IMR-90 (cell line): ENCODE results near the gene ST6GALNAC4. TPM values are rescaled to one million over a fixed set of nuclear protein-coding genes. Genes with fewer than 3 reads are reported as not detected.

Experiments used
- ATAC-seq: fragments of 200-7000 bp; cut with Tn5 transposase; 2 replicates; pipeline ENCODE4 v1.9.1; 2020; ENCODE audit warnings: low read depth, mild to moderate bottlenecking, moderate library complexity
- BruUV-seq: library from RNA; stranded (reverse); fragments of 400-500 nt; replicated peaks from 2 replicates; lab custom pipeline; 2021; lab: Mats Ljungman, UMichigan
- CTCF ChIA-PET: fragments of 300-600 bp; formaldehyde crosslinking; extraction: SDS; loops from one replicate; lab custom pipeline; 2021; ENCODE audit warnings: antibody characterized with exemption; lab: Yijun Ruan, JAX
- POLR2A ChIA-PET: fragments of 300-600 bp; sonication (Branson Sonifier 250); formaldehyde crosslinking; loops from one replicate; lab custom pipeline; 2022; ENCODE audit warnings: antibody characterized with exemption; ENCODE audit not compliant: unreplicated experiment; lab: Charles Lee
- DNase-seq: peaks from one replicate; pipeline ENCODE4 v3.0.0; 2013
- H2AFZ ChIP-seq: replicated peaks from 2 replicates; pipeline ENCODE3; 2013; ENCODE audit warnings: low read length, mild to moderate bottlenecking; ENCODE audit not compliant: poor library complexity
- H2AK5ac ChIP-seq: 2 replicates; pipeline ENCODE4 v1.6.1; 2013; ENCODE audit warnings: low read depth, low read length, inconsistent platforms
- H2AK9ac ChIP-seq: replicated peaks from 2 replicates; pipeline ENCODE3; 2013; ENCODE audit warnings: mild to moderate bottlenecking, low read depth, low read length, moderate library complexity; ENCODE audit not compliant: poor library complexity
- H2BK120ac ChIP-seq: 2 replicates; pipeline ENCODE4 v1.6.1; 2013; ENCODE audit warnings: low read depth, low read length, inconsistent platforms
- H2BK15ac ChIP-seq: 3 replicates; pipeline ENCODE4 v1.6.1; 2013; ENCODE audit warnings: low read depth, low read length, inconsistent platforms
- H2BK20ac ChIP-seq: 2 replicates; pipeline ENCODE4 v1.6.1; 2013; ENCODE audit warnings: low read depth, mild to moderate bottlenecking, inconsistent platforms, low read length, moderate library complexity
- H2BK5ac ChIP-seq: 2 replicates; pipeline ENCODE4 v1.6.1; 2013; ENCODE audit warnings: mild to moderate bottlenecking, low read depth, low read length, inconsistent platforms; ENCODE audit not compliant: poor library complexity, severe bottlenecking
- H3K14ac ChIP-seq: replicated peaks from 2 replicates; pipeline ENCODE4 v1.6.1; 2013; ENCODE audit warnings: low read depth, low read length, inconsistent platforms
- H3K18ac ChIP-seq: 2 replicates; pipeline ENCODE4 v1.6.1; 2013; ENCODE audit warnings: low read depth, low read length, control low read depth
- H3K23ac ChIP-seq: 2 replicates; pipeline ENCODE4 v1.6.1; 2013; ENCODE audit warnings: low read depth, low read length, inconsistent platforms
- H3K27ac ChIP-seq: 2 replicates; pipeline ENCODE4 v1.5.1; 2013; ENCODE audit warnings: mild to moderate bottlenecking, control low read depth, low read length; ENCODE audit not compliant: insufficient read depth
- H3K27me3 ChIP-seq: 2 replicates; pipeline ENCODE4 v1.6.1; 2013; ENCODE audit warnings: low read length; ENCODE audit not compliant: control insufficient read depth, insufficient read depth
- H3K36me3 ChIP-seq: 2 replicates; pipeline ENCODE4 v1.6.1; 2013; ENCODE audit warnings: low read length, mixed read lengths; ENCODE audit not compliant: control insufficient read depth, insufficient read depth
- H3K4ac ChIP-seq: 2 replicates; pipeline ENCODE4 v1.6.1; 2013; ENCODE audit warnings: low read depth, low read length, inconsistent platforms
- H3K4me1 ChIP-seq: 2 replicates; pipeline ENCODE4 v1.6.1; 2013; ENCODE audit warnings: low read length, mixed read lengths; ENCODE audit not compliant: control insufficient read depth, insufficient read depth
- H3K4me2 ChIP-seq: 2 replicates; pipeline ENCODE4 v1.6.1; 2013; ENCODE audit warnings: low read depth, mild to moderate bottlenecking, control low read depth, low read length, moderate library complexity
- H3K4me3 ChIP-seq: 2 replicates; pipeline ENCODE4 v1.5.1; 2013; ENCODE audit warnings: low read depth, mild to moderate bottlenecking, control low read depth, low read length, moderate library complexity; ENCODE audit not compliant: insufficient read depth
- H3K56ac ChIP-seq: 2 replicates; pipeline ENCODE4 v1.6.1; 2013; ENCODE audit warnings: low read length, inconsistent platforms; ENCODE audit not compliant: insufficient read depth; ENCODE audit errors: extremely low read depth
- H3K79me1 ChIP-seq, 2 experiments: 2 replicates each; pipeline ENCODE4 v1.6.1; 2013; ENCODE audit warnings: low read length in 2 of 2, inconsistent platforms in 1 of 2, low read depth in 1 of 2
- H3K9ac ChIP-seq: 2 replicates; pipeline ENCODE4 v1.6.1; 2013; ENCODE audit warnings: low read depth, low read length, control low read depth
- H3K9me1 ChIP-seq: 2 replicates; pipeline ENCODE4 v1.6.1; 2013; ENCODE audit warnings: low read length, inconsistent platforms; ENCODE audit not compliant: insufficient read depth
- H3K9me3 ChIP-seq: 2 replicates; pipeline ENCODE4 v1.6.1; 2013; ENCODE audit warnings: low read length; ENCODE audit not compliant: control insufficient read depth, insufficient read depth
- H4K20me1 ChIP-seq: 2 replicates; pipeline ENCODE4 v1.6.1; 2013; ENCODE audit warnings: low read length, inconsistent platforms; ENCODE audit not compliant: insufficient read depth
- H4K5ac ChIP-seq: 2 replicates; pipeline ENCODE4 v1.6.1; 2013; ENCODE audit warnings: mild to moderate bottlenecking, low read depth, low read length, control low read depth
- H4K8ac ChIP-seq, 2 experiments: 2 replicates each; pipeline ENCODE4 v1.6.1; 2013; ENCODE audit warnings: low read depth in 2 of 2, low read length in 2 of 2, control low read depth in 1 of 2, inconsistent platforms in 1 of 2
- H4K91ac ChIP-seq: 2 replicates; pipeline ENCODE4 v1.6.1; 2013; ENCODE audit warnings: low read depth, low read length, inconsistent platforms; ENCODE audit not compliant: insufficient read depth
- CEBPB ChIP-seq: IDR thresholded peaks from 2 replicates; pipeline ENCODE4 v1.6.1; 2012; ENCODE audit warnings: low read depth, low read length, improper control_type of control experiment
- CHD1 ChIP-seq: IDR thresholded peaks from 2 replicates; pipeline ENCODE4 v1.6.1; 2012; ENCODE audit warnings: low read depth, low read length, improper control_type of control experiment
- FOS ChIP-seq: fragments of 150-350 bp; IDR thresholded peaks from 2 replicates; pipeline ENCODE4 v1.6.1; 2016; ENCODE audit warnings: low read depth, low read length
- MAFK ChIP-seq: IDR thresholded peaks from 2 replicates; pipeline ENCODE4 v1.6.1; 2012; ENCODE audit warnings: low read depth, low read length, improper control_type of control experiment
- MAZ ChIP-seq: IDR thresholded peaks from 2 replicates; pipeline ENCODE4 v1.6.1; 2012; ENCODE audit warnings: low read depth, mild to moderate bottlenecking, low read length, improper control_type of control experiment, moderate library complexity, borderline replicate concordance
- MXI1 ChIP-seq: IDR thresholded peaks from 2 replicates; pipeline ENCODE4 v1.6.1; 2012; ENCODE audit warnings: low read depth, mild to moderate bottlenecking, low read length, moderate library complexity, borderline replicate concordance
- RCOR1 ChIP-seq: IDR thresholded peaks from 2 replicates; pipeline ENCODE4 v1.6.1; 2012; ENCODE audit warnings: mild to moderate bottlenecking, low read length, improper control_type of control experiment; ENCODE audit not compliant: insufficient replicate concordance
- SMC3 ChIP-seq: fragments of 150-350 bp; IDR thresholded peaks from 2 replicates; pipeline ENCODE4 v1.6.1; 2016; ENCODE audit warnings: low read depth, mild to moderate bottlenecking, antibody characterized with exemption, low read length, moderate library complexity
- USF2 ChIP-seq: fragments of 150-350 bp; IDR thresholded peaks from 2 replicates; pipeline ENCODE4 v1.6.1; 2017; ENCODE audit warnings: mild to moderate bottlenecking, antibody characterized with exemption, low read length, low read depth
- WGBS, 2 experiments: methylation state at CpG; one replicate each; pipeline versions ENCODE4 v1.1.5 to v1.1.7; 2013; ENCODE audit warnings: missing lambda C conversion rate in 2 of 2; ENCODE audit not compliant: insufficient read length in 1 of 2; ENCODE audit errors: extremely low coverage in 2 of 2; 5-methylcytosine and 5-hydroxymethylcytosine counted together
- dilution Hi-C: fragments of 300-500 bp; cut with HindIII; formaldehyde crosslinking; loops from one replicate; pipeline ENCODE4 v1.14.3; 2018; ENCODE audit warnings: low sequenced_read_pairs; ENCODE audit not compliant: unreplicated experiment
- in situ Hi-C: fragments of 300-500 bp; cut with MboI; formaldehyde crosslinking; loops from 3 replicates; pipeline ENCODE4 v1.14.3; 2019; ENCODE audit warnings: low sequenced_read_pairs, inconsistent platforms, mixed read lengths
- intact Hi-C: fragments of 100-400 bp; cut with micrococcal nuclease; formaldehyde crosslinking; loops from 2 replicates; pipeline ENCODE4 v1.10.0; 2022
- polyA plus RNA-seq, 3 experiments: library from polyadenylated mRNA; depleted of rRNA; stranded (reverse); fragments of >200 nt; gene quantifications; 2 replicates each; pipeline ENCODE4 v1.2.3, GENCODE V29; 2012; ENCODE audit warnings: low replicate concordance in 1 of 3
- total RNA-seq: library from RNA; depleted of rRNA; stranded (reverse); fragments of >200 nt; gene quantifications from 2 replicates; pipeline ENCODE4 v1.2.3, GENCODE V29; 2012

ST6GALNAC4 gene
- total and polyA plus RNA-seq, 2 of the 4 experiments (the other 2 are of a cell fraction) = 12.5 to 32.9 TPM

DNA sequence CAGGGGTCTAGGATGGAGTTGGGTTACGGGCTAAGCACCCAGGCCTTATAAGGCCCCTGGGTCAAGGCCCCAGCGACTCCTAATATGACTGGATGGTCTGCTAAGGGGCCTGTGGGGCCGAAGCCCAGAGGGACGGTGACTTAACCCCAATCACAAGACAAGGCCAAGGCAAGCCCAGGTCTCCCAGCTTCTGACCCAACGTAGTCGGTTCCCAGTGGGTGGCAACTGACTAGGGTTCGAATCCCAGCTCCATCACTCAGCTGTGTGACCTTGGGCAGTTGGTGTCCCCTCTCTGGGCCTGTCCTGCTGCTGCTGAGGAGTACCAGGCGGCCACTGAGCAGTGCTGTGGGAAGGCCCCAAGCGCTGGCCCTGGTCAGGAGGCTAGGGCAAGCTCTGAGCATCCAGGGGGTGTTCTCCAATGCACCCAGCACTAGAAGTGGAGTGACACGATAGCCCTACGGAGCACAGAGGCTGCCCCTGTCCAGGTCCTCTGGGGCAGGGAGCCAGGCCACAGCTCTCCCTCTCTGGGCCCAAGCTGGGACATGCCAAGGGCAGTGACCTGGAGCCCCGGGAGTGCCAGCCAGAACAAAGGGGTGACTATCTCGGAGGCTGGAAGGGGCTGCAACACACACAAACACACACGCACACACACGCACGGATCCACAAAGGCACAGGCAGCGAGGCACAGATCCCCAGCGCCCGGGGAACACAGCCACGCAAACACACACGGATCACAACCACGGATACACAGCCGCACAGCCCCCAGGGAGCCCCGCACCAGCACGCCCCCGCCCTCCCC, 39.9 kb downstream of the ST6GALNAC4 start:
- dilution Hi-C loops (no loop called here), intact Hi-C loops (no loop called here), in situ Hi-C loops (no loop called here)
- Histone ChIP-seq H3K9ac (peak overlapping the region; percentile 87), H3K36me3 (peaks cover 6% of the 10 kb centered on the region), H2BK5ac (peak overlapping the region; percentile 64), H3K4me2 (peak overlapping the region; percentile 95), H3K18ac (peak overlapping the region; percentile 78; the same call in 1 of the 2 replicates), H3K23ac (peak overlapping the region; percentile 93), H4K91ac (peak overlapping the region; percentile 61), H3K56ac (peak overlapping the region; percentile 18; the same call in 1 of the 2 replicates), H3K4ac (peak overlapping the region; percentile 89), H3K9me1 (no peaks in the 10 kb centered on the region), H2AFZ (peak overlapping the region; percentile 96), H3K4me1 (peaks cover 24% of the 10 kb centered on the region), H2BK20ac (no peak overlapping the region), H4K5ac (peak overlapping the region; percentile 44), H2BK15ac (no peak overlapping the region; the same call in 2 of the 3 replicates), H3K9me3 (no peaks in the 10 kb centered on the region), H2AK5ac (peak overlapping the region; percentile 97), H4K20me1 (0 out of 2 replicates have a peak, but pooled peaks cover 3% of the 10 kb centered on the region), H4K8ac (peak overlapping the region; percentile 96 to 97), H3K14ac (peak overlapping the region; percentile 97), H3K27me3 (no peaks in the 10 kb centered on the region), H2AK9ac (peak overlapping the region; percentile 99), H3K79me1 (peaks cover 20 to 34% of the 10 kb centered on the region in 2 experiments; a peak in 3 of 4 replicates), H3K27ac (peak overlapping the region; percentile 86), H3K4me3 (peak overlapping the region; percentile 62), H2BK120ac (peak overlapping the region; percentile 52)
- POLR2A ChIA-PET = no interaction called here
- BruUV-seq = no TSS peak
- TF ChIP-seq USF2 = no peak
- no peak for TF ChIP-seq MXI1
- TF ChIP-seq SMC3 = no peak
- TF ChIP-seq MAZ = no peak
- no peak for TF ChIP-seq MAFK
- TF ChIP-seq FOS = no peak
- TF ChIP-seq CHD1 = no peak
- no peak for TF ChIP-seq RCOR1
- TF ChIP-seq CEBPB = no peak
- peak; percentile 24 for ATAC-seq
- DNase-seq = no peak
- CTCF ChIA-PET = interaction anchor here (1.4 kb wide), 1 partner anchor 34 kb away, joined by 3 read pairs; no protein-coding TSS in a partner anchor
- WGBS, 2 experiments = 28% methylated on average over 7 of the region's 26 CpGs; no CpG with 5 or more reads in 1 of the 2 experiments
